ENCODE results near the gene ALDH9A1.

- TF ChIP-seq CTCF (conservative IDR thresholded peaks at IDR 0.05; ENCODE audit: low read depth, low read length) (no peak), EZH2 (IDR thresholded peaks at IDR 0.05; ENCODE audit: low read length, unreplicated experiment) (no peak)
Observed at GRCh38 chr1:165634154-165634921, 64.0 kb downstream of the ALDH9A1 start.

All from PC-3 (cell line).